NT2/D1 (cell line): ENCODE data around the gene FARP1.

Source experiments
- SUZ12 ChIP-seq: IDR thresholded peaks from 2 replicates; pipeline ENCODE4 v1.6.1; 2011; ENCODE audit not compliant: insufficient read length, insufficient read depth; ENCODE audit errors: extremely low read depth
- YY1 ChIP-seq: IDR thresholded peaks from 2 replicates; pipeline ENCODE4 v1.6.1; 2011; ENCODE audit not compliant: insufficient read length, insufficient read depth

DNA sequence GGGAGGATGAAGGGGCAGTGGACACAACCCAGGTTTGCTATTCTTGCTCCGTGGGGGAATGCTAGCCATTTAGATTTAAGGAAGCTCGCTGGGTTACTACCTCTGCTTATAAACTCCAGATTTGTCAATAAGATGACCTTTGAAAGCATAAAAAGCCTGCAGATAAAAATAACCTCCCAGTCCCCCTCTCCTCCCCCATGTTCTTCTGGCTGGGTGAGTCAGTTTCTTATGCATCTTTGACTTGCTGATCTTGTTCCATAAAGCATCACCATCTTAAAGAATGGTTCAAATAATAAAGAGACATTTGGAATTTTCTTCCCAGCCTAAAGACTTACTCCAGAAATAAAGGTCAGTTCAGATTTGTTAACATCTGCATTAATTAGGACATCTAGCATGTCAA is 152.5 kb downstream of the FARP1 start:
- TF ChIP-seq YY1 (no peak), SUZ12 (no peak)
